Esophagus squamous epithelium (tissue), 4 donors: ENCODE measurements around the gene IGDCC3.

Experiments
- CTCF ChIP-seq, 6 experiments: fragments of 450-650 bp in 4 of 6; fragments of 200-600 bp in 2 of 6; sonication (generic) in 2 of 6; IDR thresholded peaks; one replicate each; pipeline ENCODE4 v1.5.1; 2016 to 2019; ENCODE audit warnings: antibody characterized with exemption in 6 of 6, mild to moderate bottlenecking in 4 of 6, moderate library complexity in 4 of 6
- POLR2A ChIP-seq, 4 donors: fragments of 450-650 bp; IDR thresholded peaks; one replicate each; pipeline ENCODE4 v1.6.1; 2017; ENCODE audit warnings: antibody characterized with exemption in 4 of 4, mild to moderate bottlenecking in 4 of 4, moderate library complexity in 3 of 4

GRCh38 chr15:65329288-65329983 lies 48.4 kb downstream of the IGDCC3 start:
- TF ChIP-seq CTCF (IDR thresholded peaks at IDR 0.05) (no peak), POLR2A (IDR thresholded peaks at IDR 0.05) (no peak)
